CD14-positive monocyte (primary cell): ENCODE measurements around the gene CAMTA1. TPM values are rescaled to one million over a fixed set of nuclear protein-coding genes. Genes with fewer than 3 reads are reported as not detected.

Experiments used
- DNase-seq, 3 donors: peaks; one replicate each; pipeline ENCODE4 v3.0.0-alpha.2; 2011 to 2022
- H2AFZ ChIP-seq: 2 replicates; pipeline ENCODE4 v1.6.0; 2012; ENCODE audit warnings: mild to moderate bottlenecking, low read depth, low read length, inconsistent platforms; ENCODE audit not compliant: insufficient read depth, poor library complexity, severe bottlenecking
- H3K27ac ChIP-seq, 2 donors: 1 replicate in 1 of 2; 2 replicates in 1 of 2; pipeline ENCODE4 v1.5.1; 2012 to 2013; ENCODE audit warnings: low read length in 2 of 2, control low read depth in 1 of 2, inconsistent platforms in 1 of 2, low read depth in 1 of 2, mild to moderate bottlenecking in 1 of 2
- H3K27me3 ChIP-seq, 2 donors: one replicate each; pipeline versions ENCODE4 v1.6.0 to v1.6.1; 2011 to 2013; ENCODE audit warnings: low read length in 2 of 2; ENCODE audit not compliant: control insufficient read depth in 2 of 2, insufficient read depth in 2 of 2
- H3K36me3 ChIP-seq, 2 donors: replicated peaks in 1 of 2; 1 replicate in 1 of 2; 2 replicates in 1 of 2; pipeline versions ENCODE4 v1.5.1 to v1.6.1; 2012 to 2013; ENCODE audit warnings: low read length in 2 of 2, control low read depth in 1 of 2, inconsistent platforms in 1 of 2, mild to moderate bottlenecking in 1 of 2; ENCODE audit not compliant: insufficient read depth in 2 of 2, control insufficient read depth in 1 of 2
- H3K4me1 ChIP-seq, 2 donors: 1 replicate in 1 of 2; 2 replicates in 1 of 2; pipeline versions ENCODE4 v1.5.1 to v1.6.1; 2012 to 2013; ENCODE audit warnings: low read length in 2 of 2, control low read depth in 1 of 2, inconsistent platforms in 1 of 2, mild to moderate bottlenecking in 1 of 2, moderate library complexity in 1 of 2; ENCODE audit not compliant: insufficient read depth in 2 of 2, control insufficient read depth in 1 of 2
- H3K4me2 ChIP-seq: replicated peaks from 2 replicates; pipeline ENCODE3; 2012; ENCODE audit warnings: low read length, moderate library complexity, mild to moderate bottlenecking; ENCODE audit not compliant: poor library complexity, severe bottlenecking; ENCODE audit errors: extremely low read depth
- H3K4me3 ChIP-seq, 3 experiments: fragments of 200-600 bp in 1 of 3; sonication (generic) in 1 of 3; replicated peaks in 1 of 3; 1 replicate in 2 of 3; 2 replicates in 1 of 3; pipeline ENCODE4 v1.5.1; 2011 to 2013; ENCODE audit warnings: low read length in 3 of 3, mild to moderate bottlenecking in 3 of 3, control low read depth in 2 of 3, low read depth in 2 of 3, inconsistent platforms in 1 of 3, moderate library complexity in 1 of 3
- H3K79me2 ChIP-seq: 2 replicates; pipeline ENCODE4 v1.6.0; 2012; ENCODE audit warnings: mild to moderate bottlenecking, control low read depth, inconsistent platforms, low read length, moderate library complexity; ENCODE audit not compliant: insufficient read depth
- H3K9ac ChIP-seq: 2 replicates; pipeline ENCODE4 v1.6.0; 2017; ENCODE audit warnings: low read length, mild to moderate bottlenecking; ENCODE audit not compliant: insufficient read depth, poor library complexity, severe bottlenecking
- H3K9me3 ChIP-seq, 2 donors: replicated peaks in 1 of 2; 1 replicate in 1 of 2; 2 replicates in 1 of 2; pipeline versions ENCODE4 v1.5.1 to v1.6.1; 2012 to 2013; ENCODE audit warnings: low read length in 2 of 2, control low read depth in 1 of 2; ENCODE audit not compliant: control insufficient read depth in 1 of 2, insufficient read depth in 1 of 2
- H4K20me1 ChIP-seq: 2 replicates; pipeline ENCODE4 v1.6.0; 2012; ENCODE audit warnings: mild to moderate bottlenecking, low read length, control low read depth, moderate library complexity; ENCODE audit not compliant: insufficient read depth
- H3K27ac Mint-ChIP-seq, 7 donors: one replicate each; pipeline ENCODE4 v1.8.0; 2020; ENCODE audit warnings: mild to moderate bottlenecking in 7 of 7, mixed read lengths in 7 of 7, moderate library complexity in 6 of 7, inconsistent platforms in 2 of 7
- H3K27me3 Mint-ChIP-seq, 3 donors: one replicate each; pipeline ENCODE4 v1.8.0; 2021 to 2022; ENCODE audit warnings: low read depth in 3 of 3, mild to moderate bottlenecking in 3 of 3, mixed read lengths in 3 of 3, moderate library complexity in 3 of 3, inconsistent platforms in 1 of 3
- H3K36me3 Mint-ChIP-seq, 2 donors: one replicate each; pipeline ENCODE4 v1.8.0; 2020; ENCODE audit warnings: mixed read lengths in 2 of 2, inconsistent platforms in 1 of 2, mild to moderate bottlenecking in 1 of 2
- H3K4me1 Mint-ChIP-seq: one replicate; pipeline ENCODE4 v1.8.0; 2020; ENCODE audit warnings: mild to moderate bottlenecking, mixed read lengths
- H3K4me3 Mint-ChIP-seq, 2 donors: one replicate each; pipeline ENCODE4 v1.8.0; 2020; ENCODE audit warnings: mild to moderate bottlenecking in 2 of 2, mixed read lengths in 2 of 2, moderate library complexity in 1 of 2
- H3K9me3 Mint-ChIP-seq, 7 donors: one replicate each; pipeline ENCODE4 v1.8.0; 2020 to 2022; ENCODE audit warnings: mixed read lengths in 7 of 7, mild to moderate bottlenecking in 6 of 7, moderate library complexity in 6 of 7, inconsistent platforms in 2 of 7
- CTCF ChIP-seq: fragments of 200-600 bp; IDR thresholded peaks from one replicate; pipeline ENCODE4 v1.8.0; 2022; ENCODE audit warnings: antibody characterized with exemption, mild to moderate bottlenecking
- WGBS: methylation state at CpG from one replicate; pipeline ENCODE4 v1.1.5; 2013; ENCODE audit warnings: missing lambda C conversion rate; ENCODE audit not compliant: insufficient coverage; 5-methylcytosine and 5-hydroxymethylcytosine counted together
- intact Hi-C, 2 donors: fragments of 100-400 bp; cut with micrococcal nuclease; formaldehyde crosslinking; loops; one replicate each; pipeline versions ENCODE4 v1.15.0 to v1.15.1; 2023
- polyA plus RNA-seq, 3 donors: library from polyadenylated mRNA; depleted of rRNA in 1 of 3; unstranded in 2 of 3; stranded (reverse) in 1 of 3; fragments of 300-500 nt in 2 of 3; fragments of >200 nt in 1 of 3; fragmentation: Illumina TruSeq in 2 of 3; gene quantifications; 1 replicate in 2 of 3; 2 replicates in 1 of 3; pipeline ENCODE4 v1.2.3, GENCODE V29; 2012 to 2021

Gene CAMTA1
- polyA plus RNA-seq, 3 donors, result 52.0 to 89.6 (median 78.3) TPM

GRCh38 chr1:7264101-7264500 lies 478.8 kb downstream of the CAMTA1 start:
- no peak for DNase-seq
- H3K27ac Mint-ChIP-seq, result no peak overlapping the region
- no peaks in the 10 kb centered on the region for H3K27me3 ChIP-seq
- H3K9ac ChIP-seq, result no peak overlapping the region
- peaks cover 3 to 4% (median 4%) of the 10 kb centered on the region in 3 donors for H3K27me3 Mint-ChIP-seq
- no peaks in the 10 kb centered on the region for H4K20me1 ChIP-seq
- H3K36me3 ChIP-seq, result no peaks in the 10 kb centered on the region
- intact Hi-C loops, result no loop called here
- H2AFZ ChIP-seq, result no peak overlapping the region
- peaks cover under 1 to 8% (median 5%) of the 10 kb centered on the region in 7 donors for H3K9me3 Mint-ChIP-seq
- no peak overlapping the region for H3K4me3 ChIP-seq
- H3K9me3 ChIP-seq, result peaks cover 5 to 7% of the 10 kb centered on the region in 2 donors
- H3K4me1 ChIP-seq, result no peaks in the 10 kb centered on the region
- no peaks in the 10 kb centered on the region for H3K79me2 ChIP-seq
- no peaks in the 10 kb centered on the region for H3K4me1 Mint-ChIP-seq
- no peak for TF ChIP-seq CTCF
- no peaks in the 10 kb centered on the region for H3K36me3 Mint-ChIP-seq
- no peak overlapping the region for H3K27ac ChIP-seq
- H3K4me3 Mint-ChIP-seq, result no peak overlapping the region
- 100% methylated on average over 1 of the region's 4 CpGs for WGBS
- no peak overlapping the region for H3K4me2 ChIP-seq

- no peak overlapping the region for H2AFZ ChIP-seq
- Mint-ChIP-seq H3K36me3 (no peaks in the 10 kb centered on the region), H3K4me3 (no peak overlapping the region), H3K4me1 (no peaks in the 10 kb centered on the region), H3K9me3 (peaks cover 8 to 18% (median 12%) of the 10 kb centered on the region in 7 donors), H3K27ac (no peak overlapping the region), H3K27me3 (peaks cover 3 to 6% (median 4%) of the 10 kb centered on the region in 3 donors)
- H3K4me2 ChIP-seq, result no peak overlapping the region
- H3K4me3 ChIP-seq, result no peak overlapping the region
- H3K79me2 ChIP-seq, result no peaks in the 10 kb centered on the region
- H3K27me3 ChIP-seq, result no peaks in the 10 kb centered on the region
- peaks cover 6 to 16% of the 10 kb centered on the region in 2 donors for H3K9me3 ChIP-seq
- TF ChIP-seq CTCF, result no peak
- intact Hi-C loops, result no loop called here
- no peak for DNase-seq
- no peaks in the 10 kb centered on the region for H3K4me1 ChIP-seq
- H4K20me1 ChIP-seq, result no peaks in the 10 kb centered on the region
- no peak overlapping the region for H3K9ac ChIP-seq
- no peaks in the 10 kb centered on the region for H3K36me3 ChIP-seq
- WGBS, result 96% methylated on average over 7 of the region's 9 CpGs
- H3K27ac ChIP-seq, result no peak overlapping the region
These were observed 480.6 kb downstream of the CAMTA1 start for GRCh38 chr1:7265771-7266371.
